HG02852 (cell line): Measurements from ENCODE around the gene KIF13A.
"Not testable (repeated sequence)": the region's sequence is repeated elsewhere in the genome, so short reads cannot be mapped to it uniquely, and the experiment has no call there.

Experiments
- ATAC-seq: cut with Tn5 transposase; IDR thresholded peaks from one replicate; pipeline ENCODE4 v1.9.1; 2021; ENCODE audit warnings: mild to moderate bottlenecking, moderate library complexity; ENCODE audit not compliant: unreplicated experiment

The KIF13A gene

GRCh38 chr6:17812311-17812710 is 175.1 kb downstream of the KIF13A start:
- ATAC-seq, result no peak

GRCh38 chr6:17808609-17809008 is 178.8 kb downstream of the KIF13A start:
- ATAC-seq, result no peak

- ATAC-seq, result not testable (repeated sequence)
Observed at GRCh38 chr6:17807431-17807830, 180.0 kb downstream of the KIF13A start.

- no peak for ATAC-seq
Observed at GRCh38 chr6:17803409-17803808, 184.0 kb downstream of the KIF13A start.

- no peak for ATAC-seq
Observed at GRCh38 chr6:17798477-17799154, 188.8 kb downstream of the KIF13A start.

GRCh38 chr6:17790489-17790888 is 196.9 kb downstream of the KIF13A start:
- no peak for ATAC-seq

GRCh38 chr6:17785094-17785787 is 202.2 kb downstream of the KIF13A start:
- ATAC-seq, result no peak

- ATAC-seq, result no peak
Observed at GRCh38 chr6:17780061-17780460, 207.4 kb downstream of the KIF13A start.

GRCh38 chr6:17771609-17772008 is 215.8 kb downstream of the KIF13A start:
- no peak for ATAC-seq

GRCh38 chr6:17768881-17769280 is 218.6 kb downstream of the KIF13A start:
- no peak for ATAC-seq

- no peak for ATAC-seq
Observed at GRCh38 chr6:17768388-17768787, 219.0 kb downstream of the KIF13A start.

- no peak for ATAC-seq
Observed at GRCh38 chr6:17762651-17763050, 224.8 kb downstream of the KIF13A start.

GRCh38 chr6:17758119-17758518 is 229.3 kb downstream of the KIF13A start:
- no peak for ATAC-seq

- no peak for ATAC-seq
Observed at GRCh38 chr6:17754254-17754653, 233.2 kb downstream of the KIF13A start.

- ATAC-seq, result not testable (repeated sequence)
Observed at GRCh38 chr6:17745324-17745723, 242.1 kb downstream of the KIF13A start.

GRCh38 chr6:17744757-17745308 is 242.6 kb downstream of the KIF13A start:
- not testable (repeated sequence) for ATAC-seq

GRCh38 chr6:17744019-17744756 is 243.2 kb downstream of the KIF13A start:
- ATAC-seq, result no peak

GRCh38 chr6:17741507-17741906 is 245.9 kb downstream of the KIF13A start:
- no peak for ATAC-seq

GRCh38 chr6:17740559-17741220 is 246.7 kb downstream of the KIF13A start:
- no peak for ATAC-seq

GRCh38 chr6:17737704-17738252 is 249.7 kb downstream of the KIF13A start:
- ATAC-seq, result no peak

- not testable (repeated sequence) for ATAC-seq
Observed at GRCh38 chr6:17735311-17735710, 252.1 kb downstream of the KIF13A start.
